GM12864 (cell line): ENCODE results near the gene SDK2.

ENCODE experiments used
- DNase-seq: peaks from one replicate; pipeline ENCODE4 v3.0.0-alpha.2; 2011; ENCODE audit warnings: low read depth
- H3K4me3 ChIP-seq: 2 replicates; pipeline ENCODE4 v1.5.1; 2011; ENCODE audit warnings: mild to moderate bottlenecking, low read depth, low read length, control low read depth
- CTCF ChIP-seq: IDR thresholded peaks from 2 replicates; pipeline ENCODE4 v1.5.1; 2011; ENCODE audit warnings: low read depth, mild to moderate bottlenecking, moderate library complexity, low read length, control low read depth, inconsistent platforms; ENCODE audit errors: missing control alignments

Gene SDK2

GRCh38 chr17:73613271-73614233 lies 30.7 kb downstream of the SDK2 start:
- no peak for DNase-seq
- no peak for TF ChIP-seq CTCF
- no peak overlapping the region for H3K4me3 ChIP-seq

- no peak for TF ChIP-seq CTCF
- no peak for DNase-seq
- no peak overlapping the region for H3K4me3 ChIP-seq
Observed at GRCh38 chr17:73612031-73612472, 32.2 kb downstream of the SDK2 start.

GRCh38 chr17:73611630-73612029 lies 32.6 kb downstream of the SDK2 start:
- DNase-seq = no peak
- no peak overlapping the region for H3K4me3 ChIP-seq
- TF ChIP-seq CTCF = no peak

- DNase-seq = no peak
- H3K4me3 ChIP-seq = no peak overlapping the region
- no peak for TF ChIP-seq CTCF
Observed at GRCh38 chr17:73610331-73610911, 33.8 kb downstream of the SDK2 start.

- no peak overlapping the region for H3K4me3 ChIP-seq
- DNase-seq = no peak
- TF ChIP-seq CTCF = no peak
Observed at GRCh38 chr17:73609758-73610157, 34.5 kb downstream of the SDK2 start.

- DNase-seq = no peak
- H3K4me3 ChIP-seq = no peak overlapping the region
- TF ChIP-seq CTCF = no peak
Observed at GRCh38 chr17:73609060-73609459, 35.2 kb downstream of the SDK2 start.

- no peak overlapping the region for H3K4me3 ChIP-seq
- DNase-seq = no peak
- TF ChIP-seq CTCF = no peak
Observed at GRCh38 chr17:73605444-73605843, 38.8 kb downstream of the SDK2 start.
